Smooth muscle cell (in vitro differentiated cells): Measurements from ENCODE around the gene ZNF423. TPM values are rescaled to one million over a fixed set of nuclear protein-coding genes. Genes with fewer than 3 reads are reported as not detected.

ENCODE experiments used
- DNase-seq: peaks from one replicate; lab custom pipeline; 2025; ENCODE audit not compliant: unreplicated experiment; lab: John Stamatoyannopoulos, UW
- H2AFZ ChIP-seq: fragments of 200-600 bp; sonication (generic); 2 replicates; pipeline ENCODE4 v1.6.0; 2016; ENCODE audit warnings: antibody characterized with exemption, low read depth, mild to moderate bottlenecking
- H3F3A ChIP-seq: fragments of 200-600 bp; sonication (generic); 2 replicates; pipeline ENCODE4 v1.6.0; 2017; ENCODE audit warnings: antibody characterized with exemption, low read depth
- H3K27ac ChIP-seq: fragments of 200-600 bp; sonication (generic); 2 replicates; pipeline ENCODE4 v1.5.1; 2016; ENCODE audit warnings: low read depth, mild to moderate bottlenecking
- H3K27me3 ChIP-seq: fragments of 200-600 bp; sonication (generic); 2 replicates; pipeline ENCODE4 v1.6.1; 2016; ENCODE audit warnings: low read depth, mild to moderate bottlenecking
- H3K36me3 ChIP-seq: fragments of 200-600 bp; sonication (generic); 2 replicates; pipeline ENCODE4 v1.5.1; 2016; ENCODE audit warnings: low read depth
- H3K4me1 ChIP-seq: fragments of 200-600 bp; sonication (generic); 2 replicates; pipeline ENCODE4 v1.5.1; 2016; ENCODE audit warnings: low read depth
- H3K4me2 ChIP-seq: fragments of 200-600 bp; sonication (generic); 2 replicates; pipeline ENCODE4 v1.6.0; 2016; ENCODE audit warnings: mild to moderate bottlenecking
- H3K4me3 ChIP-seq: fragments of 200-600 bp; sonication (generic); 2 replicates; pipeline ENCODE4 v1.5.1; 2016; ENCODE audit warnings: mild to moderate bottlenecking
- H3K79me2 ChIP-seq: fragments of 200-600 bp; sonication (generic); 2 replicates; pipeline ENCODE4 v1.6.0; 2016; ENCODE audit warnings: low read depth, mild to moderate bottlenecking
- H3K9ac ChIP-seq: fragments of 200-600 bp; sonication (generic); 2 replicates; pipeline ENCODE4 v1.6.0; 2016; ENCODE audit warnings: low read depth
- H3K9me3 ChIP-seq: fragments of 200-600 bp; sonication (generic); replicated peaks from 2 replicates; pipeline ENCODE4 v1.5.1; 2016; ENCODE audit warnings: low read depth
- H4K20me1 ChIP-seq: fragments of 200-600 bp; sonication (generic); 2 replicates; pipeline ENCODE4 v1.6.0; 2016; ENCODE audit warnings: low read depth
- WGBS: methylation state at CpG from one replicate; pipeline ENCODE4 v1.1.7; 2016; ENCODE audit warnings: low lambda C conversion rate; 5-methylcytosine and 5-hydroxymethylcytosine counted together
- polyA plus RNA-seq: library from polyadenylated mRNA; unstranded; fragments of >200 nt; fragmentation: Nextera tagmentation; extraction: Ambion mirVana; gene quantifications from 2 replicates; pipeline ENCODE4 v1.2.1, GENCODE V29; 2016
- total RNA-seq: library from RNA; depleted of rRNA; stranded (reverse); fragments of >200 nt; gene quantifications from 2 replicates; pipeline ENCODE4 v1.2.3, GENCODE V29; 2014
- TF ChIP-seq, protein P1 (sequence below): fragments of 200-600 bp; sonication (generic); IDR thresholded peaks from 2 replicates; pipeline ENCODE4 v1.5.1; 2017; ENCODE audit warnings: borderline replicate concordance, mild to moderate bottlenecking, antibody characterized with exemption; ENCODE audit not compliant: insufficient read depth, poor library complexity, severe bottlenecking

ZNF423 gene
- total and polyA plus RNA-seq, 2 experiments from 2014 or later = 6.9 to 7.0 TPM

DNA sequence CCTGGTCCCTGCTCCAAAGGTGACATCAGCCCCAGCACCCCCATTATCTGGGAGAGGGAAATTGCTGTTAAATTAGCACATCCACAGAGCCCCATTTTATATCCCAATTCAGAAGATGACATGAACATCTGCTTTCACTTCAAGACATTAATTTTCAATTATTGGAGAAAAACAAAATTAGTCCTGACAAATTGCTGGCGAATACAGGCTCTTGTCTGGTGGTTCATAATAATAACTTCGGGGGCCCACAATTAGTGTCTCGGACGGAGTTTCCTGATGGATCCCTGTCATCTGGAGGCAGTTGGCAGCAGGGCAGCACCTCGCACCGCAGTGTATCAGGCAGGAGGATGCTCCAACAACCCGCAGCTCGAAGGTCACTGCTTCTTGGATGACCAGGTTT is 7.4 kb downstream of the ZNF423 start:
- H3K4me2 ChIP-seq = no peak overlapping the region
- H3K36me3 ChIP-seq = no peaks in the 10 kb centered on the region
- H3K4me1 ChIP-seq = peaks cover 32% of the 10 kb centered on the region
- 97% methylated on average over 8 of the region's 8 CpGs for WGBS
- no peak overlapping the region for H2AFZ ChIP-seq
- H3K9ac ChIP-seq = no peak overlapping the region
- TF ChIP-seq, protein P1, sequence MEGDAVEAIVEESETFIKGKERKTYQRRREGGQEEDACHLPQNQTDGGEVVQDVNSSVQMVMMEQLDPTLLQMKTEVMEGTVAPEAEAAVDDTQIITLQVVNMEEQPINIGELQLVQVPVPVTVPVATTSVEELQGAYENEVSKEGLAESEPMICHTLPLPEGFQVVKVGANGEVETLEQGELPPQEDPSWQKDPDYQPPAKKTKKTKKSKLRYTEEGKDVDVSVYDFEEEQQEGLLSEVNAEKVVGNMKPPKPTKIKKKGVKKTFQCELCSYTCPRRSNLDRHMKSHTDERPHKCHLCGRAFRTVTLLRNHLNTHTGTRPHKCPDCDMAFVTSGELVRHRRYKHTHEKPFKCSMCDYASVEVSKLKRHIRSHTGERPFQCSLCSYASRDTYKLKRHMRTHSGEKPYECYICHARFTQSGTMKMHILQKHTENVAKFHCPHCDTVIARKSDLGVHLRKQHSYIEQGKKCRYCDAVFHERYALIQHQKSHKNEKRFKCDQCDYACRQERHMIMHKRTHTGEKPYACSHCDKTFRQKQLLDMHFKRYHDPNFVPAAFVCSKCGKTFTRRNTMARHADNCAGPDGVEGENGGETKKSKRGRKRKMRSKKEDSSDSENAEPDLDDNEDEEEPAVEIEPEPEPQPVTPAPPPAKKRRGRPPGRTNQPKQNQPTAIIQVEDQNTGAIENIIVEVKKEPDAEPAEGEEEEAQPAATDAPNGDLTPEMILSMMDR = no peak
- peaks cover 58% of the 10 kb centered on the region for H3K79me2 ChIP-seq
- DNase-seq = no peak
- no peak overlapping the region for H3K27ac ChIP-seq
- peaks cover 52% of the 10 kb centered on the region for H4K20me1 ChIP-seq
- no peaks in the 10 kb centered on the region for H3K9me3 ChIP-seq
- H3K27me3 ChIP-seq = no peaks in the 10 kb centered on the region
- no peaks in the 10 kb centered on the region for H3F3A ChIP-seq
- no peak overlapping the region for H3K4me3 ChIP-seq

DNA sequence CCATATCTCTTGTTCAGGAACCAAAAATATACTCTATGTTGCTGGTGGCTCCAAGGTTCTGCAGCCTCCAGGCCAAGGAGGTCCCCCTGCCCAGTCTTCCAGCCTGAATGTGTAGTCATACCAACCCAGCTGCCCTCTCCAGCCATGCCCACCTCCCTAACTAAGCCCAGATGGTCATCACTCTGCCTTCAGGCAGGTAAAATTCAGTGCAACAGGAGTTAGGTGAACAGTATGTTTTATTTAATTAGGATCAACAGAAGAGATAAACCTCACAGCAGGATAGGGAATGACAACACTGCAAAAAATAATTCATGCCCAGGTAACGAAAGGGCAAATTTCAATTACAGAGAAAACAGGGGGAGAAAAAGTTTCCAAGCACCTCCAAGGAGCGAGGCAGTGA is 9.1 kb downstream of the ZNF423 start:
- DNase-seq = no peak
- Histone ChIP-seq H3K27me3 (no peaks in the 10 kb centered on the region), H3K9ac (no peak overlapping the region), H4K20me1 (peaks cover 40% of the 10 kb centered on the region), H3K9me3 (no peaks in the 10 kb centered on the region), H2AFZ (no peak overlapping the region), H3K4me2 (no peak overlapping the region), H3K79me2 (peaks cover 48% of the 10 kb centered on the region), H3K36me3 (no peaks in the 10 kb centered on the region), H3F3A (no peaks in the 10 kb centered on the region), H3K4me3 (no peak overlapping the region), H3K4me1 (peaks cover 15% of the 10 kb centered on the region), H3K27ac (no peak overlapping the region)
- WGBS = 100% methylated on average over 2 of the region's 2 CpGs
- TF ChIP-seq, protein P1 = no peak

DNA sequence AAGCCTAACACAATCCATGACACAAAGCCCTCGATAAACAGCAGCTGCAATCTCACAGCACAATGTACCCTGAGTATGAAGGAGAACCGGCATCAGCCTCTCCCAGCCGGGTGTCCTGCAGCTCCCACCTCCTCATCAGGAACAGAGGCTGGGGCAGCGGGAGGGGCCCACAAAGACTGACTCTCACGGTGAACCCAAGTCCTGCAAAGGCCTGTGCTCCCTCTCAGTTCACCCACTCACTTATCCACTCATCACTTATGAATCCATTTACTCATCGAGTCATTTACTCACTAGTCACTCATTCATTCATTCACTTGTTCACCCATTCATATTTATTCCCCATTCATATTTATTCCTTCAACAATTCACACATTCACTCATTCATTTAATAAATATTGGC is 11.6 kb downstream of the ZNF423 start:
- no peak overlapping the region for H3K4me2 ChIP-seq
- no peak overlapping the region for H3K27ac ChIP-seq
- peaks cover under 1% of the 10 kb centered on the region for H3K4me1 ChIP-seq
- TF ChIP-seq, protein P1 = no peak
- no peaks in the 10 kb centered on the region for H3K27me3 ChIP-seq
- H3K4me3 ChIP-seq = no peak overlapping the region
- H3K79me2 ChIP-seq = peaks cover 24% of the 10 kb centered on the region
- 48% methylated on average over 6 of the region's 6 CpGs for WGBS
- H2AFZ ChIP-seq = no peak overlapping the region
- no peaks in the 10 kb centered on the region for H3K9me3 ChIP-seq
- peaks cover 16% of the 10 kb centered on the region for H4K20me1 ChIP-seq
- no peaks in the 10 kb centered on the region for H3F3A ChIP-seq
- H3K9ac ChIP-seq = no peak overlapping the region
- DNase-seq = no peak
- H3K36me3 ChIP-seq = no peaks in the 10 kb centered on the region

DNA sequence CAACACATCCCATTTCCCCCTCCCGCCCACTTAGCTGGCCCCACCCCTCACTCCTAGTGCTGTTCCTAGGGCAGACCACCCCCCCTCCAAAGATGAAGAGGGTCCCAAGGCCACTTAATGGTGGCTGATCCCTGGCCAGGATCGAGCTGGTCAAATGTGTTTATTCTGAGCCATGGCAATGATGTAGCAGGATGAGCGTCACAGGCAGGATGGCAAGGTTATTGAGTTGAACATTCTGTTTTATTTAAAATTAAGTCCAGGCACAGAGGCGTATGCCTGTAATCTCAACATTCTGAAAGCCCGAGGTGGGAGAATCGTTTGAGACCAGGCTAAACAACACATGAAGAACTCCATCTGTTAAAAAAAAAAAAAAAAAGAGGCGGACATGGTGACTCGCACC is 12.2 kb downstream of the ZNF423 start:
- H3K9ac ChIP-seq = no peak overlapping the region
- H3K4me1 ChIP-seq = peaks cover 4% of the 10 kb centered on the region
- no peak overlapping the region for H2AFZ ChIP-seq
- H3K4me2 ChIP-seq = no peak overlapping the region
- H3K27me3 ChIP-seq = no peaks in the 10 kb centered on the region
- no peak overlapping the region for H3K4me3 ChIP-seq
- H3K9me3 ChIP-seq = no peaks in the 10 kb centered on the region
- WGBS = 69% methylated on average over 8 of the region's 8 CpGs
- DNase-seq = no peak
- H4K20me1 ChIP-seq = peaks cover 10% of the 10 kb centered on the region
- H3K36me3 ChIP-seq = no peaks in the 10 kb centered on the region
- H3F3A ChIP-seq = no peaks in the 10 kb centered on the region
- peak overlapping the region; percentile 24 for H3K27ac ChIP-seq
- TF ChIP-seq, protein P1 = no peak
- H3K79me2 ChIP-seq = peaks cover 18% of the 10 kb centered on the region
